ENCODE results near the gene CIP2A. TPM values are rescaled to one million over a fixed set of nuclear protein-coding genes. Genes with fewer than 3 reads are reported as not detected.

The CIP2A gene
- total RNA-seq, 4 donors from 2014 or later, result 0.61 to 1.9 (median 0.96) TPM

DNA sequence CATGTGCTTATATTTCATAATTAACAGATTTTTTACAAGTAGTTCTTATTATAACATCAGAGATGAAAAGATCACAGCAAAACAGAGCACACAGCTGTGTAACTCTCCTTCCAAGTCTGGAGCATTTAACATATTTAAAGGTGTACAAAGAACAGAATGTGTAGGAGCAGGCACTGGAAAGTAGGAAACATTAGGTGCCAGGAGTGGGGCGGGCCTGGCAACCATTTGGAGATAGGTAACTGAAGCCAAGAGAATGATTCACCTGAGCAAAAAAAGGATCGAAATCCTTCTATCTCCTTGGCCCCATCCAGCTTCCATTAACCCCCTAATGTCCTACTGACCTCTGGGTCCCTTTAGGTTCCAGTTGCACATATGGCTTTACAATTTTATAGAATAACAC, 76.6 kb downstream of the CIP2A start:
- intact Hi-C loops (cut with DNase I; ENCODE audit: low total_unique reads), result no loop called here
- DNase-seq, result no peak

DNA sequence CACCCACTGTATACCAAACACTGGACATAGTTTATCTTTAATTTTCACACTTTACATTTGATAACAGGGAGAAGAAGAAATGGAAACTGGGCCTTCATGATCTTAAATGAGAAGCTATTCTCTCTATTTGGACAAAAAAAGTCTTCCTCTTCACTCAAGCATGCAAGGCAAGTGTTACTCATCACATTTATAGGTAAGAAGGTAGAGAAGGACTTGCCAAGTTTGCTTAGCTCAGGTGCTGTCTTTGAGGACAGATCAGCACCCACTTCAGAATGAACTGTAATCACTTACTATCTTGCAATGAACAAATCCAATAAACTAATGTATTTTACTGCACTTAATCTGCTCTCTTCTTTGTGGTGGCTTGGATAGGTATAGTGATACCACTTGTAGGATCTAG, 77.7 kb downstream of the CIP2A start:
- Histone ChIP-seq H3K36me3 (no peaks in the 10 kb centered on the region), H3K27me3 (no peaks in the 10 kb centered on the region), H3K27ac (no peak overlapping the region), H3K4me3 (no peak overlapping the region), H3K9me3 (no peaks in the 10 kb centered on the region), H3K4me1 (peaks cover 0 to 3% of the 10 kb centered on the region in 2 donors)
- ATAC-seq (no peak), DNase-seq (no peak)
- intact Hi-C loops (cut with DNase I; ENCODE audit: low total_unique reads), result no loop called here
- no peak for TF ChIP-seq CTCF (IDR thresholded peaks at IDR 0.05 in 4 of 5, conservative IDR thresholded peaks at IDR 0.05 in 1 of 5)
- no peak for TF ChIP-seq POLR2A (IDR thresholded peaks at IDR 0.05)
- in situ Hi-C loops (cut with MboI; ENCODE audit: low sequenced_read_pairs in 4 of 4), result no loop called here

More for the DNA sequence above, 76.6 kb downstream of the CIP2A start:
- no peaks in the 10 kb centered on the region for H3K27me3 ChIP-seq
- peaks cover 0 to 3% of the 10 kb centered on the region in 2 donors for H3K4me1 ChIP-seq
- H3K27ac ChIP-seq, result no peak overlapping the region
- no peak for ATAC-seq
- H3K9me3 ChIP-seq, result no peaks in the 10 kb centered on the region
- TF ChIP-seq CTCF (IDR thresholded peaks at IDR 0.05 in 4 of 5, conservative IDR thresholded peaks at IDR 0.05 in 1 of 5), result no peak
- no peak for TF ChIP-seq POLR2A (IDR thresholded peaks at IDR 0.05)
- H3K36me3 ChIP-seq, result no peaks in the 10 kb centered on the region
- in situ Hi-C loops (cut with MboI; ENCODE audit: low sequenced_read_pairs in 4 of 4), result no loop called here
- no peak overlapping the region for H3K4me3 ChIP-seq

DNA sequence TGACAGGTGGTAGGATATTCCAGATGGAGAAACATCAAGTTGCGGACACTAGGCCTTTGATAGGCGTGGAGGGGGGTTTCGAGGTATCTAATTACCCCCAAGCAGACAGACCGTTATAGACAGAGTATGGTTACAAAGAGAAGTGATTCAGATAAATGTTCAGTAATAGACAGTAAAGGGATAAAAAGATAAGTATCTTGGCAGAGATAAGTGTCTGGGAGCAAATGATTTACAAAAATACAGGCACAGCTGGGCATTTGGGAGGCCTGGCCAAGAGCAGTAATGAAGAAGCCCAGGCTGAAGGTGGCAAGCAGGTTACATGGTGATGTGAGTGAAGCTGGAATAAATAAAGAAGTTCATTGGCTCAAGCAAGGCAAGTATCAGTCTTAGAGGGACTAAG, 78.2 kb downstream of the CIP2A start:
- no peaks in the 10 kb centered on the region for H3K27me3 ChIP-seq
- TF ChIP-seq POLR2A (IDR thresholded peaks at IDR 0.05) (no peak), CTCF (IDR thresholded peaks at IDR 0.05 in 4 of 5, conservative IDR thresholded peaks at IDR 0.05 in 1 of 5) (no peak)
- intact Hi-C loops (cut with DNase I; ENCODE audit: low total_unique reads) (no loop called here), in situ Hi-C loops (cut with MboI; ENCODE audit: low sequenced_read_pairs in 4 of 4) (no loop called here)
- no peak overlapping the region for H3K27ac ChIP-seq
- no peaks in the 10 kb centered on the region for H3K9me3 ChIP-seq
- DNase-seq (no peak), ATAC-seq (no peak)
- H3K36me3 ChIP-seq, result no peaks in the 10 kb centered on the region
- peaks cover 0 to 3% of the 10 kb centered on the region in 2 donors for H3K4me1 ChIP-seq
- H3K4me3 ChIP-seq, result no peak overlapping the region

DNA sequence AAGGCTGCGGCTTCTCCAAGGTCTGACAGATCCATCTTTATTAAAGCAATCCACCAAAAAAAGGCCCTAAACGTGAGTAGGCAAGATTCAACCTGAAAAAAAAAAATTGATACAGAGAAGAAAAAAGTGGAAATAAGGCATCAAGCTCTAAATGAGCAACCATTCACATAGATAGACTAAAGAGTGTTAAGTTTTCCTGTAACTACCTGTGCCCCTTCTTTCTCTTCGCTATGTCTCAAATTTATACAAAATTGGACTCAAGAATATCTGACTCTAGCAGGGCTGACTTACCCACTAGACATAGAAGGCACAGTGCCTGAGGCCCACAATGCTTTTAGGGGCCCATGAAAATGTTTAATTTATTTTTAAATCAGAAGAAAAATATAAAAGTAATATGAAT, 78.7 kb downstream of the CIP2A start, which contains the start of gene MYH15:
Gene MYH15 (minus strand): TSS at position 101 of the 400 bp plus-strand sequence. CDS start 66 bp downstream, at position 35.
- Histone ChIP-seq H3K27ac (no peak within 1 kb of the TSS), H3K27me3 (no peaks in the 10 kb centered on the region), H3K36me3 (no peaks in the 10 kb centered on the region), H3K4me3 (no peak within 1 kb of the TSS), H3K4me1 (peaks cover 0 to 3% of the 10 kb centered on the region in 2 donors), H3K9me3 (no peaks in the 10 kb centered on the region)
- in situ Hi-C loops (cut with MboI; ENCODE audit: low sequenced_read_pairs in 4 of 4), result no loop called here
- intact Hi-C loops (cut with DNase I; ENCODE audit: low total_unique reads), result no loop called here
- ATAC-seq, result no peak
- TF ChIP-seq CTCF (IDR thresholded peaks at IDR 0.05 in 4 of 5, conservative IDR thresholded peaks at IDR 0.05 in 1 of 5), result no peak
- TF ChIP-seq POLR2A (IDR thresholded peaks at IDR 0.05), result no peak
- no peak for DNase-seq

GRCh38 chr3:108509871-108510270, 79.4 kb downstream of the CIP2A start:
- Histone ChIP-seq H3K27ac (no peak overlapping the region), H3K4me3 (no peak overlapping the region), H3K36me3 (no peaks in the 10 kb centered on the region), H3K4me1 (peaks cover 0 to 3% of the 10 kb centered on the region in 2 donors), H3K9me3 (no peaks in the 10 kb centered on the region), H3K27me3 (no peaks in the 10 kb centered on the region)
- no peak for ATAC-seq
- intact Hi-C loops (cut with DNase I; ENCODE audit: low total_unique reads), result no loop called here
- in situ Hi-C loops (cut with MboI; ENCODE audit: low sequenced_read_pairs in 4 of 4), result no loop called here
- no peak for DNase-seq
- TF ChIP-seq CTCF (IDR thresholded peaks at IDR 0.05 in 4 of 5, conservative IDR thresholded peaks at IDR 0.05 in 1 of 5) (no peak), POLR2A (IDR thresholded peaks at IDR 0.05) (no peak)

All from gastrocnemius medialis (tissue), 4 donors.